T-helper 1 cell (primary cell): ENCODE results near the gene SCCPDH.

Experiments used
- DNase-seq, 5 donors: peaks; one replicate each; pipeline ENCODE4 v3.0.0-alpha.2; 2012 to 2020

The SCCPDH gene

GRCh38 chr1:246786606-246787238, 62.5 kb downstream of the SCCPDH start:
- DNase-seq = no peak

DNA sequence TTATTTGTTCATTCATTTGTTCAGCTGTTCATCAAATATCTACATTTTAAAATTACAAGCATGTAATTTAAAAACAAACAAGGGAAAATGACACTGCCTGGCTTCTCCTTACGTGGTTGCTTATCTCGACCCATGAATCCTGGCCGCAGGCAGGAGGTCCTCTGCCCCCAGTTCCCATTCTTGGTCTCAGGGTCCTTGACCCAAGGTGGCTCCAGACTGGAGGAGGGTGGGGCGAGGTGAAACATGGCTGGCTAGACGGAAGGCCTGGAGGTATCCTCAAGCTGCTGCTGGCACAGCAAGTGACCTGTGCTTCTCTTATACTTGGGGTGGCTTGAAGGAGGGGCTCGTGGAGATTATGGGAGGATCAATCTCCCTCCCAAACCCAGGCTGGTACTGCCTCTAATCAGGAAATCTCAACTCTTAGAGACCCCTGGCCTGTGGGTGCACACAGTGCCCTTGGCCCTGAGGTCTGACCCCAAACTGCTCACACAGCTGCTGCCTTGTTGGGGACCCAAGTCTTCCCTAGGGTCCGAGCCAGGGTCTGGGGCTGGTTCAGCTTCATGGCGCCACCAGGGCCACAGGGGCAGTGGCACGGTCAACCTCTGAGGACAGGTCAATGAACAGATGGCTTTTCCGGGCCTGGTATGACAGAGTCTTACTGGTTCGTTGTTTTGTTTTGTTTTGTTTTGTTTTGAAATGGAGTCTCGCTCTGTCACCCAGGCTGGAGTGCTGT, 63.7 kb downstream of the SCCPDH start:
- no peak for DNase-seq

GRCh38 chr1:246788895-246789338, 64.7 kb downstream of the SCCPDH start:
- no peak for DNase-seq

DNA sequence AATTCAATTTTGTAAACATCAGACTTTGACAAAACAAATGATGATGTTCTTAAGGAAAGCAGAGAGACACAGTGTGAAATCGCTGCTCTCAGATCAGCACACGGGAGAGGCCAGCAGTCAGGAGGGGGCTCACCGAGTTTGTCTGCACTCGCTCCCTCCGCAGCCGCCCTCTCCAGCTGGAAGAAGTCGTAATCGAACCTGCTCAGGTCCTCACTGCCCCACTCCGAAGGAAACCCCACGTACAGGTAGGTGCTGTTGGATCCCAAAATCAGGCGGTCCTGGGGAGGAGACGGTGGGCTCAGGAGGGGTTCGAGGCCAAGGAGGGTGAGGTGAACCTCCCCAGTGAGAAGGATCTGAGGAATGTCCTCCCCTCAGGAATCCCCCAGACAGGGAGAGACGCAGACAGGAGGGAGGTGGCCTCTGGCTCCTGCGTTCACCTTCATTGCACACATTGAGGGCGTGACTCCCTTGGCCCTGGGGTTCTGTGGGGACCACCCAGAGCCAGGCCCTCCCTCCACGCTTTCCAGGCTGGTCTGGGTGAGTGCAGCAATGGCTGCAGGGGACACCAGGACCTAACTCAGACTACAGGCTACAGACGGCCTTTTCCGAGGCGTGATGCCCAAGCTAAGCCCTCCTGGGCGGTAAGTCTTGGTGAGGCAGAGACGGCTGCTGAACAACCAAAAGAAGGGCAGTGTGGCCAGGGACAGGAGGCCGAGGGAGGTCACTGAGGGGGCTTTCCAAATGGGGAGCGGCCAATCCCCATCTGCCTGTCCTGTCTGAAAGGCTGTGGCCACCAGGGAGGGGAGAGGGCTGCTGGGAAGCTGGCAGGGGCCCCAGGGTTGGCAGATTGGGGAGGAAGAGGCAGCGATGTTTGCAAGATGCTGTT, 65.5 kb downstream of the SCCPDH start:
- no peak for DNase-seq

DNA sequence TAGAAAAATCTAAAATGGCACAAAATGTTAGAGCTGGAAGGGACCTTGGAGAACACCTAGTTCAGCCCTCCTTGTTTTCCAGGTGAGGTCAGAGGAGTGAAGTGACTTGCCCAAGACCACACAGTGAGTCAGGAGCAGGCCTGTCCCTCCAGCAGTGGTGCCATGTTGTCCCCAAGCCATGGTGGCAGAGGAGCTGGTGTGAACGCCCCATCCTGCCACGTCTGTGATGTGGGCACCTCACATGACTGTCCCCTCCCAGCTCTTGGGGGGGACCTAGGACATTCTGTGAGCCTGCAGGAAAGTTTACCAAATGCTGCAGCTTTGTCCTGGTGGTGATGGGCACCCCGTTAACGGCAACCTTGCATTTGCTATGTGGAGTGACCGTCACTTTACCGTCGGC, 66.2 kb downstream of the SCCPDH start:
- no peak for DNase-seq

GRCh38 chr1:246790833-246791232, 66.6 kb downstream of the SCCPDH start:
- DNase-seq = no peak

GRCh38 chr1:246791303-246791918, 67.2 kb downstream of the SCCPDH start:
- DNase-seq = no peak

DNA sequence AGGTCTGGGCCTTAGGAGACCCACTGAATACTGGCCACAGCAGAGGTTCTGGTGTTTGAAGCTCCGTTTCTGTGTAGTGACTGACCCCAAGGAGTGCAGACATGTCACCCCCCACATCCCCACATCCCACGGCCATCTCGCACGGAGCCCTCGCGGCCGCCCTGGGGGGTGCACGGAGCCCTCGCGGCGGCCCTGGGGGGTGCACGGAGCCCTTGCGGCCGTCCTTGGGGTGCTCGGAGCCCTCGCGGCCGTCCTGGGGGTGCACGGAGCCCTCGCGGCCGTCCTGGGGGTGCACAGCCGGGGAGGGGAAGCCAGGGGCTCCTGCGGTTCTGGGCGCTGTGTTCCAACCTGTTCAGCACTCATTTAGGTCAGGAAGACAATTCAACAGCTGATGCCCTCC, 68.4 kb downstream of the SCCPDH start:
- DNase-seq = no peak

- DNase-seq = no peak
Measured at GRCh38 chr1:246793356-246793896, 69.2 kb downstream of the SCCPDH start.

- DNase-seq = no peak
Measured at GRCh38 chr1:246794048-246794827, 70.0 kb downstream of the SCCPDH start.

GRCh38 chr1:246794828-246795671, 70.8 kb downstream of the SCCPDH start:
- no peak for DNase-seq

- no peak for DNase-seq
Measured at GRCh38 chr1:246795906-246796694, 71.9 kb downstream of the SCCPDH start.

DNA sequence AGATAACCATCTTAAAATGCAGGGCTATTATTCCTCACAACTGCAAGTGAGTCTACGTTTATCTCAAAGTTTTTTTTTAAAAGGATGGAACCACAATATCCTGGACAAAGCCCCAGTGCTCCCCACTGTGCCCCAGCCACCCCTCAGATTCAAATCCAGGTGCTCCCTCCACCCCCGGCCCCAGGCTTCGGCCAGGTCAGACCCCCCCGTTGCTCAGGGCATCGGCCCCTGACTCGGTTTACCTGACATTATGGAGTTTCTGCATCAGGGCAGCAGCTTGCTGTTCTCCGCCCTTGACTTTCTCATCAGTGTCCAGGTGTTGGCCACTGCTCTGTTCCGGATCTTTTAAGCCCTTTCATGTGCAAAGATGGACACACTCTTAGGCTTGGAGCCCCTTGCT, 72.9 kb downstream of the SCCPDH start:
- DNase-seq = no peak

GRCh38 chr1:246797597-246797996, 73.4 kb downstream of the SCCPDH start:
- no peak for DNase-seq

- DNase-seq = no peak
Measured at GRCh38 chr1:246798107-246798506, 73.9 kb downstream of the SCCPDH start.

DNA sequence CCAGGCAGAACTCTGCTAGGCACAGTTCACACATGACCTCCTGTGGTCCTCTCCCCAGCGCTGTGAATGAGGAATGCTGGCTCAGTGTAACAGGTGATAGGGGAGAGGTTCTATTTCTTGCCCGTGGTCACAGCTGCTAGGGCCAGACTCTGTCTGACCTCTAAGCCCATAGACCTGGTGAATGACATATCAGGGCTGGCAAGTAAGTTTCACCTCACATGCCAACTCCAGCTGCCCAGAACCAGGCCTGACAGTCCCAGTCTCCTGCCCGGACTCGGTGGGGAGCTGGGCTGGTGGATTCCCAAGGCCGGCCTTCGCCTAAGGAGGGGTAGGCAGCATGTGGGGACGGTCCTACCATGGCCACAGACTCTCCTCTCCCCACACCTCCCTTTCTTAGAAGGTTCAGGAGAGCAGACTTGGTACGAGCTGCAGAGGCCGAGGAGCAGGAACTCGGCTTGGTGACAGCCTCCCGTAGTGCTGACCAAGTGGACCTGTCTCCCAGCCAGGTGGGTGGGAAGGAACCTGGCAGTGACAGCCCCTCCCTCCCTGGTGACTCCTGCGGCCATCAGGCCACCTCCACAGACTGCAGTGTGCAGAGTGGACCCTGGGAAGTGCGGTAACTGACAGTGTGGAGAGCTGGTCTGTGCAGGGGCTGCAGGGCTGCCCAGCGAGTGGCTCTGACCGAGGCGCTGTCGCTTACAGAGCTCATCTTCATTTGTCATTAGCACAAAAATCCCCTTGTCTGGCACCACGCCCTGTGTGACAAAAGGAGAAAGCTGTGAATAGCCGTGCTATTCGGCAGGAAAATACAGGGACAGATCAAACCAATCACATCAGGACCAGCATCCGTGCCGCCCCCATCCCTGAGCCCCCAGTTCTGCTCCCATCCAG, 74.6 kb downstream of the SCCPDH start:
- DNase-seq = no peak

- DNase-seq = no peak
Measured at GRCh38 chr1:246800356-246800755, 76.1 kb downstream of the SCCPDH start.

- no peak for DNase-seq
Measured at GRCh38 chr1:246800756-246801155, 76.5 kb downstream of the SCCPDH start.
